IMR-90 (cell line): ENCODE measurements around the gene PACS1. TPM values are rescaled to one million over a fixed set of nuclear protein-coding genes. Genes with fewer than 3 reads are reported as not detected.

Experiments used
- ATAC-seq: fragments of 200-7000 bp; cut with Tn5 transposase; 2 replicates; pipeline ENCODE4 v1.9.1; 2020; ENCODE audit warnings: low read depth, mild to moderate bottlenecking, moderate library complexity
- BruUV-seq: library from RNA; stranded (reverse); fragments of 400-500 nt; replicated peaks from 2 replicates; lab custom pipeline; 2021; lab: Mats Ljungman, UMichigan
- CTCF ChIA-PET: fragments of 300-600 bp; formaldehyde crosslinking; extraction: SDS; loops from one replicate; lab custom pipeline; 2021; ENCODE audit warnings: antibody characterized with exemption; lab: Yijun Ruan, JAX
- POLR2A ChIA-PET: fragments of 300-600 bp; sonication (Branson Sonifier 250); formaldehyde crosslinking; loops from one replicate; lab custom pipeline; 2022; ENCODE audit warnings: antibody characterized with exemption; ENCODE audit not compliant: unreplicated experiment; lab: Charles Lee
- DNase-seq: peaks from one replicate; pipeline ENCODE4 v3.0.0; 2013
- H2AFZ ChIP-seq: replicated peaks from 2 replicates; pipeline ENCODE3; 2013; ENCODE audit warnings: low read length, mild to moderate bottlenecking; ENCODE audit not compliant: poor library complexity
- H2AK5ac ChIP-seq: 2 replicates; pipeline ENCODE4 v1.6.1; 2013; ENCODE audit warnings: low read depth, low read length, inconsistent platforms
- H2AK9ac ChIP-seq: replicated peaks from 2 replicates; pipeline ENCODE3; 2013; ENCODE audit warnings: mild to moderate bottlenecking, low read depth, low read length, moderate library complexity; ENCODE audit not compliant: poor library complexity
- H2BK120ac ChIP-seq: 2 replicates; pipeline ENCODE4 v1.6.1; 2013; ENCODE audit warnings: low read depth, low read length, inconsistent platforms
- H2BK15ac ChIP-seq: 3 replicates; pipeline ENCODE4 v1.6.1; 2013; ENCODE audit warnings: low read depth, low read length, inconsistent platforms
- H2BK20ac ChIP-seq: 2 replicates; pipeline ENCODE4 v1.6.1; 2013; ENCODE audit warnings: low read depth, mild to moderate bottlenecking, inconsistent platforms, low read length, moderate library complexity
- H2BK5ac ChIP-seq: 2 replicates; pipeline ENCODE4 v1.6.1; 2013; ENCODE audit warnings: mild to moderate bottlenecking, low read depth, low read length, inconsistent platforms; ENCODE audit not compliant: poor library complexity, severe bottlenecking
- H3K14ac ChIP-seq: replicated peaks from 2 replicates; pipeline ENCODE4 v1.6.1; 2013; ENCODE audit warnings: low read depth, low read length, inconsistent platforms
- H3K18ac ChIP-seq: 2 replicates; pipeline ENCODE4 v1.6.1; 2013; ENCODE audit warnings: low read depth, low read length, control low read depth
- H3K23ac ChIP-seq: 2 replicates; pipeline ENCODE4 v1.6.1; 2013; ENCODE audit warnings: low read depth, low read length, inconsistent platforms
- H3K27ac ChIP-seq: 2 replicates; pipeline ENCODE4 v1.5.1; 2013; ENCODE audit warnings: mild to moderate bottlenecking, control low read depth, low read length; ENCODE audit not compliant: insufficient read depth
- H3K27me3 ChIP-seq: 2 replicates; pipeline ENCODE4 v1.6.1; 2013; ENCODE audit warnings: low read length; ENCODE audit not compliant: control insufficient read depth, insufficient read depth
- H3K36me3 ChIP-seq: 2 replicates; pipeline ENCODE4 v1.6.1; 2013; ENCODE audit warnings: low read length, mixed read lengths; ENCODE audit not compliant: control insufficient read depth, insufficient read depth
- H3K4ac ChIP-seq: 2 replicates; pipeline ENCODE4 v1.6.1; 2013; ENCODE audit warnings: low read depth, low read length, inconsistent platforms
- H3K4me1 ChIP-seq: 2 replicates; pipeline ENCODE4 v1.6.1; 2013; ENCODE audit warnings: low read length, mixed read lengths; ENCODE audit not compliant: control insufficient read depth, insufficient read depth
- H3K4me2 ChIP-seq: 2 replicates; pipeline ENCODE4 v1.6.1; 2013; ENCODE audit warnings: low read depth, mild to moderate bottlenecking, control low read depth, low read length, moderate library complexity
- H3K4me3 ChIP-seq: 2 replicates; pipeline ENCODE4 v1.5.1; 2013; ENCODE audit warnings: low read depth, mild to moderate bottlenecking, control low read depth, low read length, moderate library complexity; ENCODE audit not compliant: insufficient read depth
- H3K56ac ChIP-seq: 2 replicates; pipeline ENCODE4 v1.6.1; 2013; ENCODE audit warnings: low read length, inconsistent platforms; ENCODE audit not compliant: insufficient read depth; ENCODE audit errors: extremely low read depth
- H3K79me1 ChIP-seq, 2 experiments: 2 replicates each; pipeline ENCODE4 v1.6.1; 2013; ENCODE audit warnings: low read length in 2 of 2, inconsistent platforms in 1 of 2, low read depth in 1 of 2
- H3K9ac ChIP-seq: 2 replicates; pipeline ENCODE4 v1.6.1; 2013; ENCODE audit warnings: low read depth, low read length, control low read depth
- H3K9me1 ChIP-seq: 2 replicates; pipeline ENCODE4 v1.6.1; 2013; ENCODE audit warnings: low read length, inconsistent platforms; ENCODE audit not compliant: insufficient read depth
- H3K9me3 ChIP-seq: 2 replicates; pipeline ENCODE4 v1.6.1; 2013; ENCODE audit warnings: low read length; ENCODE audit not compliant: control insufficient read depth, insufficient read depth
- H4K20me1 ChIP-seq: 2 replicates; pipeline ENCODE4 v1.6.1; 2013; ENCODE audit warnings: low read length, inconsistent platforms; ENCODE audit not compliant: insufficient read depth
- H4K5ac ChIP-seq: 2 replicates; pipeline ENCODE4 v1.6.1; 2013; ENCODE audit warnings: mild to moderate bottlenecking, low read depth, low read length, control low read depth
- H4K8ac ChIP-seq, 2 experiments: 2 replicates each; pipeline ENCODE4 v1.6.1; 2013; ENCODE audit warnings: low read depth in 2 of 2, low read length in 2 of 2, control low read depth in 1 of 2, inconsistent platforms in 1 of 2
- H4K91ac ChIP-seq: 2 replicates; pipeline ENCODE4 v1.6.1; 2013; ENCODE audit warnings: low read depth, low read length, inconsistent platforms; ENCODE audit not compliant: insufficient read depth
- BHLHE40 ChIP-seq: fragments of 150-350 bp; IDR thresholded peaks from 2 replicates; pipeline ENCODE4 v1.6.1; 2016; ENCODE audit warnings: mild to moderate bottlenecking, low read depth, low read length
- CEBPB ChIP-seq: IDR thresholded peaks from 2 replicates; pipeline ENCODE4 v1.6.1; 2012; ENCODE audit warnings: low read depth, low read length, improper control_type of control experiment
- CHD1 ChIP-seq: IDR thresholded peaks from 2 replicates; pipeline ENCODE4 v1.6.1; 2012; ENCODE audit warnings: low read depth, low read length, improper control_type of control experiment
- FOS ChIP-seq: fragments of 150-350 bp; IDR thresholded peaks from 2 replicates; pipeline ENCODE4 v1.6.1; 2016; ENCODE audit warnings: low read depth, low read length
- MAFK ChIP-seq: IDR thresholded peaks from 2 replicates; pipeline ENCODE4 v1.6.1; 2012; ENCODE audit warnings: low read depth, low read length, improper control_type of control experiment
- MAZ ChIP-seq: IDR thresholded peaks from 2 replicates; pipeline ENCODE4 v1.6.1; 2012; ENCODE audit warnings: low read depth, mild to moderate bottlenecking, low read length, improper control_type of control experiment, moderate library complexity, borderline replicate concordance
- MXI1 ChIP-seq: IDR thresholded peaks from 2 replicates; pipeline ENCODE4 v1.6.1; 2012; ENCODE audit warnings: low read depth, mild to moderate bottlenecking, low read length, moderate library complexity, borderline replicate concordance
- NFE2L2 ChIP-seq: fragments of 150-350 bp; IDR thresholded peaks from 2 replicates; pipeline ENCODE4 v1.6.1; 2016; ENCODE audit warnings: low read depth, mild to moderate bottlenecking, low read length
- POLR2A ChIP-seq: IDR thresholded peaks from 2 replicates; pipeline ENCODE4 v1.6.1; 2012; ENCODE audit warnings: mild to moderate bottlenecking, low read depth, low read length
- RAD21 ChIP-seq: IDR thresholded peaks from 2 replicates; pipeline ENCODE4 v1.6.1; 2012; ENCODE audit warnings: low read length, improper control_type of control experiment
- RCOR1 ChIP-seq: IDR thresholded peaks from 2 replicates; pipeline ENCODE4 v1.6.1; 2012; ENCODE audit warnings: mild to moderate bottlenecking, low read length, improper control_type of control experiment; ENCODE audit not compliant: insufficient replicate concordance
- RFX5 ChIP-seq: IDR thresholded peaks from 2 replicates; pipeline ENCODE4 v1.8.0; 2012; ENCODE audit warnings: low read depth, mild to moderate bottlenecking, low read length, moderate library complexity
- SMC3 ChIP-seq: fragments of 150-350 bp; IDR thresholded peaks from 2 replicates; pipeline ENCODE4 v1.6.1; 2016; ENCODE audit warnings: low read depth, mild to moderate bottlenecking, antibody characterized with exemption, low read length, moderate library complexity
- WGBS, 2 experiments: methylation state at CpG; one replicate each; pipeline versions ENCODE4 v1.1.5 to v1.1.7; 2013; ENCODE audit warnings: missing lambda C conversion rate in 2 of 2; ENCODE audit not compliant: insufficient read length in 1 of 2; ENCODE audit errors: extremely low coverage in 2 of 2; 5-methylcytosine and 5-hydroxymethylcytosine counted together
- dilution Hi-C: fragments of 300-500 bp; cut with HindIII; formaldehyde crosslinking; loops from one replicate; pipeline ENCODE4 v1.14.3; 2018; ENCODE audit warnings: low sequenced_read_pairs; ENCODE audit not compliant: unreplicated experiment
- in situ Hi-C: fragments of 300-500 bp; cut with MboI; formaldehyde crosslinking; loops from 3 replicates; pipeline ENCODE4 v1.14.3; 2019; ENCODE audit warnings: low sequenced_read_pairs, inconsistent platforms, mixed read lengths
- intact Hi-C: fragments of 100-400 bp; cut with micrococcal nuclease; formaldehyde crosslinking; loops from 2 replicates; pipeline ENCODE4 v1.10.0; 2022
- polyA plus RNA-seq, 3 experiments: library from polyadenylated mRNA; depleted of rRNA; stranded (reverse); fragments of >200 nt; gene quantifications; 2 replicates each; pipeline ENCODE4 v1.2.3, GENCODE V29; 2012; ENCODE audit warnings: low replicate concordance in 1 of 3
- total RNA-seq: library from RNA; depleted of rRNA; stranded (reverse); fragments of >200 nt; gene quantifications from 2 replicates; pipeline ENCODE4 v1.2.3, GENCODE V29; 2012
- TF ChIP-seq, protein P1 (sequence below): fragments of 150-350 bp; IDR thresholded peaks from 2 replicates; pipeline ENCODE4 v1.6.1; 2017; ENCODE audit warnings: mild to moderate bottlenecking, antibody characterized with exemption, low read length, low read depth
- TF ChIP-seq, protein P2 (sequence below): fragments of 150-350 bp; IDR thresholded peaks from 2 replicates; pipeline ENCODE4 v1.6.1; 2016; ENCODE audit warnings: low read depth, mild to moderate bottlenecking, low read length, moderate library complexity, borderline replicate concordance
- TF ChIP-seq, protein P3 (sequence below): conservative IDR thresholded peaks from 2 replicates; pipeline ENCODE4 v1.5.1; 2012; ENCODE audit warnings: mild to moderate bottlenecking, low read depth, low read length, improper control_type of control experiment

The PACS1 gene
- total and polyA plus RNA-seq, 2 of the 4 experiments (the other 2 are of a cell fraction): 7.3 to 32.0 TPM

DNA sequence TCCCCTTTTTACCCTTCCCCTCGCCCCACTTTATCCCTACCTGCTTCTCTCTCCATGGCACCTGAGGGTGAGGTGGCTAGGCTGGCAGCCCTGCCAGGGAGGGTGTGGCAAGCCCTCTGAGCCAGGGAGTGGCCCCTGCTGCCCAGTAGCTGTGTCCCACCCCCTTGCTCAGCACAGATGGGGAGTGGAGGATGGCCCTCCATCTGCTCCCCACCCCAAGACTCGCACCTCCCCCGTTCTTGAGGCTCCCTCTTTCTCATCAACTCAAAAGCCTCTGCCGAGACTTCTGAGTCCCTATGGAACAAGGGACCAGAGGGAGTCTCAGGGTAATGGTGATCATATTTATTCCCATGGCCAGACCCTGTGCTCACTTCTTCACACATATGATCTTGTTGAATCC is 223.3 kb downstream of the PACS1 start:
- Histone ChIP-seq H4K20me1 (no peaks in the 10 kb centered on the region), H3K27ac (no peak overlapping the region), H3K9ac (no peak overlapping the region), H2AFZ (no peak overlapping the region), H2BK120ac (no peak overlapping the region), H3K4me3 (no peak overlapping the region), H3K14ac (no peak overlapping the region), H3K4me2 (no peak overlapping the region), H3K27me3 (peaks cover 52% of the 10 kb centered on the region), H3K4ac (no peak overlapping the region), H2BK20ac (no peak overlapping the region), H3K56ac (no peak overlapping the region), H3K9me1 (peaks cover 7% of the 10 kb centered on the region; the same call in 1 of the 2 replicates), H2AK9ac (no peak overlapping the region), H3K79me1 (peaks cover 0 to 3% of the 10 kb centered on the region in 2 experiments; a peak in 3 of 4 replicates), H2BK15ac (no peak overlapping the region), H3K23ac (no peak overlapping the region), H2AK5ac (no peak overlapping the region), H3K9me3 (no peaks in the 10 kb centered on the region), H3K36me3 (no peaks in the 10 kb centered on the region), H4K8ac (no peak overlapping the region), H3K4me1 (peaks cover 4% of the 10 kb centered on the region; the same call in 1 of the 2 replicates), H4K91ac (no peak overlapping the region), H4K5ac (no peak overlapping the region), H3K18ac (no peak overlapping the region), H2BK5ac (no peak overlapping the region)
- in situ Hi-C loops (no loop called here), intact Hi-C loops (no loop called here), dilution Hi-C loops (no loop called here)
- CTCF ChIA-PET: no interaction called here
- no peak for ATAC-seq
- no TSS peak for BruUV-seq
- TF ChIP-seq FOS: no peak
- TF ChIP-seq MAZ: no peak
- TF ChIP-seq, protein P1, sequence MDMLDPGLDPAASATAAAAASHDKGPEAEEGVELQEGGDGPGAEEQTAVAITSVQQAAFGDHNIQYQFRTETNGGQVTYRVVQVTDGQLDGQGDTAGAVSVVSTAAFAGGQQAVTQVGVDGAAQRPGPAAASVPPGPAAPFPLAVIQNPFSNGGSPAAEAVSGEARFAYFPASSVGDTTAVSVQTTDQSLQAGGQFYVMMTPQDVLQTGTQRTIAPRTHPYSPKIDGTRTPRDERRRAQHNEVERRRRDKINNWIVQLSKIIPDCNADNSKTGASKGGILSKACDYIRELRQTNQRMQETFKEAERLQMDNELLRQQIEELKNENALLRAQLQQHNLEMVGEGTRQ: no peak
- no peak for TF ChIP-seq RAD21
- no peak for TF ChIP-seq MAFK
- no peak for TF ChIP-seq CHD1
- no peak for TF ChIP-seq NFE2L2
- TF ChIP-seq, protein P2, sequence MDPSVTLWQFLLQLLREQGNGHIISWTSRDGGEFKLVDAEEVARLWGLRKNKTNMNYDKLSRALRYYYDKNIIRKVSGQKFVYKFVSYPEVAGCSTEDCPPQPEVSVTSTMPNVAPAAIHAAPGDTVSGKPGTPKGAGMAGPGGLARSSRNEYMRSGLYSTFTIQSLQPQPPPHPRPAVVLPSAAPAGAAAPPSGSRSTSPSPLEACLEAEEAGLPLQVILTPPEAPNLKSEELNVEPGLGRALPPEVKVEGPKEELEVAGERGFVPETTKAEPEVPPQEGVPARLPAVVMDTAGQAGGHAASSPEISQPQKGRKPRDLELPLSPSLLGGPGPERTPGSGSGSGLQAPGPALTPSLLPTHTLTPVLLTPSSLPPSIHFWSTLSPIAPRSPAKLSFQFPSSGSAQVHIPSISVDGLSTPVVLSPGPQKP: no peak
- TF ChIP-seq POLR2A: no peak
- no peak for TF ChIP-seq SMC3
- no peak for TF ChIP-seq CEBPB
- TF ChIP-seq RFX5: no peak
- TF ChIP-seq BHLHE40: no peak
- no peak for TF ChIP-seq MXI1
- no peak for TF ChIP-seq RCOR1
- TF ChIP-seq, protein P3, sequence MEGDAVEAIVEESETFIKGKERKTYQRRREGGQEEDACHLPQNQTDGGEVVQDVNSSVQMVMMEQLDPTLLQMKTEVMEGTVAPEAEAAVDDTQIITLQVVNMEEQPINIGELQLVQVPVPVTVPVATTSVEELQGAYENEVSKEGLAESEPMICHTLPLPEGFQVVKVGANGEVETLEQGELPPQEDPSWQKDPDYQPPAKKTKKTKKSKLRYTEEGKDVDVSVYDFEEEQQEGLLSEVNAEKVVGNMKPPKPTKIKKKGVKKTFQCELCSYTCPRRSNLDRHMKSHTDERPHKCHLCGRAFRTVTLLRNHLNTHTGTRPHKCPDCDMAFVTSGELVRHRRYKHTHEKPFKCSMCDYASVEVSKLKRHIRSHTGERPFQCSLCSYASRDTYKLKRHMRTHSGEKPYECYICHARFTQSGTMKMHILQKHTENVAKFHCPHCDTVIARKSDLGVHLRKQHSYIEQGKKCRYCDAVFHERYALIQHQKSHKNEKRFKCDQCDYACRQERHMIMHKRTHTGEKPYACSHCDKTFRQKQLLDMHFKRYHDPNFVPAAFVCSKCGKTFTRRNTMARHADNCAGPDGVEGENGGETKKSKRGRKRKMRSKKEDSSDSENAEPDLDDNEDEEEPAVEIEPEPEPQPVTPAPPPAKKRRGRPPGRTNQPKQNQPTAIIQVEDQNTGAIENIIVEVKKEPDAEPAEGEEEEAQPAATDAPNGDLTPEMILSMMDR: no peak
- POLR2A ChIA-PET: no interaction called here
- WGBS, 2 experiments: no CpG with 5 or more reads among the region's 4 CpGs
- DNase-seq: no peak
